Thyroid gland (tissue), 4 donors: ENCODE measurements around the gene TSPYL4. TPM values are rescaled to one million over a fixed set of nuclear protein-coding genes. Genes with fewer than 3 reads are reported as not detected.
A peak's percentile ranks its signal among the peaks of the same experiment; 100 is the strongest.

ENCODE experiments used
- DNase-seq, 2 donors: peaks; one replicate each; pipeline ENCODE4 v3.0.0-alpha.2; 2019
- H3K27ac ChIP-seq, 3 donors: fragments of 200-600 bp; sonication (generic); 1 replicate in 2 of 3; 2 replicates in 1 of 3; pipeline ENCODE4 v1.5.1; 2016 to 2019; ENCODE audit warnings: mild to moderate bottlenecking in 1 of 3, moderate library complexity in 1 of 3
- H3K27me3 ChIP-seq: fragments of 200-600 bp; sonication (generic); one replicate; pipeline ENCODE4 v1.5.1; 2019
- H3K36me3 ChIP-seq, 2 donors: fragments of 200-600 bp; sonication (generic); one replicate each; pipeline ENCODE4 v1.5.1; 2016 to 2019
- H3K4me1 ChIP-seq, 2 donors: fragments of 200-600 bp; sonication (generic); one replicate each; pipeline ENCODE4 v1.5.1; 2017 to 2019
- H3K4me3 ChIP-seq, 3 donors: fragments of 200-600 bp; sonication (generic); replicated peaks in 1 of 3; 1 replicate in 2 of 3; 2 replicates in 1 of 3; pipeline ENCODE4 v1.5.1; 2016; ENCODE audit warnings: mild to moderate bottlenecking in 1 of 3
- H3K9me3 ChIP-seq: fragments of 200-600 bp; sonication (generic); one replicate; pipeline ENCODE4 v1.5.1; 2017
- CTCF ChIP-seq, 6 experiments: fragments of 200-600 bp in 3 of 6; fragments of 450-650 bp in 3 of 6; sonication (generic) in 3 of 6; IDR thresholded peaks; one replicate each; pipeline ENCODE4 v1.5.1; 2016 to 2019; ENCODE audit warnings: antibody characterized with exemption in 6 of 6, mild to moderate bottlenecking in 2 of 6, inconsistent platforms in 1 of 6, moderate library complexity in 1 of 6
- POLR2A ChIP-seq, 2 donors: fragments of 450-650 bp; IDR thresholded peaks; one replicate each; pipeline ENCODE4 v1.6.1; 2017; ENCODE audit warnings: antibody characterized with exemption in 2 of 2, mild to moderate bottlenecking in 2 of 2, moderate library complexity in 1 of 2
- WGBS, 2 donors: methylation state at CpG; one replicate each; pipeline ENCODE4 v1.1.5; 2017; 5-methylcytosine and 5-hydroxymethylcytosine counted together
- intact Hi-C: fragments of 100-400 bp; cut with DNase I; formaldehyde crosslinking; loops from one replicate; pipeline ENCODE4 v1.15.1; 2023
- total RNA-seq, 4 donors: library from RNA; depleted of rRNA; stranded (reverse); fragments of >200 nt; gene quantifications; one replicate each; pipeline ENCODE4 v1.2.3, GENCODE V29; 2016

The TSPYL4 gene
- total RNA-seq, 4 donors from 2014 or later = 21.4 to 26.7 (median 24.5) TPM

GRCh38 chr6:116218172-116218633, 35.7 kb downstream of the TSPYL4 start:
- H3K9me3 ChIP-seq = no peaks in the 10 kb centered on the region
- DNase-seq = no peak
- no peaks in the 10 kb centered on the region for H3K27me3 ChIP-seq
- intact Hi-C loops = no loop called here
- no peaks in the 10 kb centered on the region for H3K36me3 ChIP-seq
- WGBS, 2 donors = 54 to 60% methylated on average over 3 of the region's 3 CpGs
- TF ChIP-seq POLR2A (IDR thresholded peaks at IDR 0.05) (no peak), CTCF (IDR thresholded peaks at IDR 0.05) (peak in 3 of 6 experiments; percentile 40 to 54 (median 46))
- H3K4me3 ChIP-seq = no peak overlapping the region
- peaks cover 0 to 4% of the 10 kb centered on the region in 2 donors for H3K4me1 ChIP-seq
- no peak overlapping the region for H3K27ac ChIP-seq

- no peaks in the 10 kb centered on the region for H3K27me3 ChIP-seq
- no peak for DNase-seq
- peaks cover 0 to 4% of the 10 kb centered on the region in 2 donors for H3K4me1 ChIP-seq
- intact Hi-C loops = no loop called here
- TF ChIP-seq CTCF (IDR thresholded peaks at IDR 0.05) (peak in 5 of 6 experiments; percentile 20 to 49 (median 40)), POLR2A (IDR thresholded peaks at IDR 0.05) (no peak)
- no peak overlapping the region for H3K27ac ChIP-seq
- WGBS, 2 donors = 9 to 12% methylated on average over 1 of the region's 1 CpG
- H3K9me3 ChIP-seq = no peaks in the 10 kb centered on the region
- no peak overlapping the region for H3K4me3 ChIP-seq
- no peaks in the 10 kb centered on the region for H3K36me3 ChIP-seq
Observed at GRCh38 chr6:116217069-116217468, 36.8 kb downstream of the TSPYL4 start.

- TF ChIP-seq POLR2A (IDR thresholded peaks at IDR 0.05) = no peak
- no peak for TF ChIP-seq CTCF (IDR thresholded peaks at IDR 0.05)
- intact Hi-C loops = no loop called here
- Histone ChIP-seq H3K27me3 (no peaks in the 10 kb centered on the region), H3K36me3 (no peaks in the 10 kb centered on the region), H3K27ac (no peak overlapping the region), H3K4me3 (no peak overlapping the region), H3K9me3 (no peaks in the 10 kb centered on the region), H3K4me1 (peaks cover 4 to 6% of the 10 kb centered on the region in 2 donors)
- DNase-seq = no peak
- 90 to 95% methylated on average over 5 of the region's 5 CpGs for WGBS, 2 donors
Observed at GRCh38 chr6:116215414-116215813, 38.5 kb downstream of the TSPYL4 start.

- no peak for DNase-seq
- H3K27me3 ChIP-seq = no peaks in the 10 kb centered on the region
- peaks cover 0 to 8% of the 10 kb centered on the region in 2 donors for H3K4me1 ChIP-seq
- H3K9me3 ChIP-seq = no peaks in the 10 kb centered on the region
- no peaks in the 10 kb centered on the region for H3K36me3 ChIP-seq
- WGBS, 2 donors = 85 to 86% methylated on average over 1 of the region's 1 CpG
- H3K4me3 ChIP-seq = no peak overlapping the region
- TF ChIP-seq POLR2A (IDR thresholded peaks at IDR 0.05) = no peak
- no peak for TF ChIP-seq CTCF (IDR thresholded peaks at IDR 0.05)
- intact Hi-C loops = no loop called here
- H3K27ac ChIP-seq = no peak overlapping the region
Observed at GRCh38 chr6:116214681-116215080, 39.2 kb downstream of the TSPYL4 start.

- H3K4me1 ChIP-seq = peaks cover 0 to 8% of the 10 kb centered on the region in 2 donors
- H3K36me3 ChIP-seq = no peaks in the 10 kb centered on the region
- intact Hi-C loops = no loop called here
- H3K4me3 ChIP-seq = no peak overlapping the region
- peak; percentile 75 to 76 for DNase-seq
- TF ChIP-seq POLR2A (IDR thresholded peaks at IDR 0.05) = no peak
- TF ChIP-seq CTCF (IDR thresholded peaks at IDR 0.05) = no peak
- no peak overlapping the region for H3K27ac ChIP-seq
- H3K27me3 ChIP-seq = no peaks in the 10 kb centered on the region
- no peaks in the 10 kb centered on the region for H3K9me3 ChIP-seq
- 25 to 34% methylated on average over 3 of the region's 3 CpGs for WGBS, 2 donors
Observed at GRCh38 chr6:116210750-116211425, 43.0 kb downstream of the TSPYL4 start.
